ENCODE results near the gene SORBS2.

DNA sequence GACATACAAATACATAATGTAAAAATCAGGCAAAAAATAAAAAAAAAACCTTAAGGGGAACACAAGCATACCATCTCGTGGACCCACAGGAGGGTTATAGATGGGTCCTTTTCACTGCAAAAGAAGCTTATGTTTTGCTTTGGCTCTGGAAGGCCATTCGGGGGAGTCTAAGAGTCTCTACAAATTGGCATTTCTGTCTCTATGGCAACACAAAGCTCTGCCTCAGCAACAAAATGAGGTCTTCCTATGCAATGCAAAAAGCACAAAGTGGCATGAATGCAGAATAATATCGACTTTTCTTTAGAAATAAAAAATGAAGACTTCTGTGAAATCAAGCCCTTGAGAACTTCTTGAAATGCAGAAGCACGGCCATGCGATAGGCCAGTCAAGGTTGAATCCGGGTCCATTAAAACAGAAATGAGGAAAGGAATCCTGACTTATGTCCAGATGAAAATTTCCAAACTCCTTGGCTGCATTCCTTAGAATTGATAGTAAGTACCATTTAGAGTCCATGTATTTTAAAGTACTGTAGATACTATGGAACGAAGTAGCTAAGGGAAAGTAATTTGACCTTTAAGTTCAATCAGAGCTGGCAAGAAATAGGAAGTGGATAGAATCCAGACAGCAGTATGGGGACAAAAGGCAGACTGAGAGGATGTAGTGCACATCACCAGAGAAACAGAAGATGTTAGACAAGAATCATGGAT is 213.0 kb downstream of the SORBS2 start:
- TF ChIP-seq, protein P1, sequence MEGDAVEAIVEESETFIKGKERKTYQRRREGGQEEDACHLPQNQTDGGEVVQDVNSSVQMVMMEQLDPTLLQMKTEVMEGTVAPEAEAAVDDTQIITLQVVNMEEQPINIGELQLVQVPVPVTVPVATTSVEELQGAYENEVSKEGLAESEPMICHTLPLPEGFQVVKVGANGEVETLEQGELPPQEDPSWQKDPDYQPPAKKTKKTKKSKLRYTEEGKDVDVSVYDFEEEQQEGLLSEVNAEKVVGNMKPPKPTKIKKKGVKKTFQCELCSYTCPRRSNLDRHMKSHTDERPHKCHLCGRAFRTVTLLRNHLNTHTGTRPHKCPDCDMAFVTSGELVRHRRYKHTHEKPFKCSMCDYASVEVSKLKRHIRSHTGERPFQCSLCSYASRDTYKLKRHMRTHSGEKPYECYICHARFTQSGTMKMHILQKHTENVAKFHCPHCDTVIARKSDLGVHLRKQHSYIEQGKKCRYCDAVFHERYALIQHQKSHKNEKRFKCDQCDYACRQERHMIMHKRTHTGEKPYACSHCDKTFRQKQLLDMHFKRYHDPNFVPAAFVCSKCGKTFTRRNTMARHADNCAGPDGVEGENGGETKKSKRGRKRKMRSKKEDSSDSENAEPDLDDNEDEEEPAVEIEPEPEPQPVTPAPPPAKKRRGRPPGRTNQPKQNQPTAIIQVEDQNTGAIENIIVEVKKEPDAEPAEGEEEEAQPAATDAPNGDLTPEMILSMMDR (IDR thresholded peaks at IDR 0.05), result no peak
- TF ChIP-seq POLR2A (IDR thresholded peaks at IDR 0.05), result no peak
